A549 (cell line): ENCODE data around the gene GDF7. TPM values are rescaled to one million over a fixed set of nuclear protein-coding genes. Genes with fewer than 3 reads are reported as not detected.
"Not testable (repeated sequence)": the region's sequence is repeated elsewhere in the genome, so short reads cannot be mapped to it uniquely, and the experiment has no call there.

Experiments
- ATAC-seq, 2 experiments: fragments of 200-7000 bp in 1 of 2; fragments of >200 bp in 1 of 2; cut with Nextera tagmentation in 1 of 2; cut with Tn5 transposase in 1 of 2; 3 replicates each; pipeline versions ENCODE4 v1.8.0 to v1.9.1; 2018 to 2020; ENCODE audit warnings: mild to moderate bottlenecking in 1 of 2, moderate library complexity in 1 of 2
- CTCF ChIA-PET: fragments of 300-600 bp; sonication (Branson Sonifier 250); formaldehyde crosslinking; extraction: SDS; loops from one replicate; lab custom pipeline; 2021; ENCODE audit warnings: antibody characterized with exemption, inconsistent platforms; lab: Yijun Ruan, JAX
- POLR2A ChIA-PET: fragments of 350-600 bp; formaldehyde crosslinking; extraction: SDS; loops from one replicate; lab custom pipeline; 2021; ENCODE audit warnings: antibody characterized with exemption, inconsistent platforms; lab: Yijun Ruan, JAX
- DNase-seq, 2 experiments: peaks; one replicate each; pipeline versions ENCODE4 v3.0.0 to v3.0.0-alpha.2; 2011 to 2016; ENCODE audit warnings: low read depth in 1 of 2, low spot score in 1 of 2
- FAIRE-seq: peaks from 2 replicates; lab custom pipeline; 2011; peaks lifted over from hg19 to GRCh38; lab: Jason Lieb, UNC
- H3K27ac ChIP-seq, 2 experiments: fragments of >200 bp; sonication (Bioruptor Twin); formaldehyde crosslinking; 3 replicates each; pipeline ENCODE4 v1.5.1; 2016 to 2017
- H3K4me1 ChIP-seq: fragments of >200 bp; sonication (Bioruptor Twin); formaldehyde crosslinking; 3 replicates; pipeline ENCODE4 v1.6.1; 2016
- H3K4me2 ChIP-seq: fragments of >200 bp; sonication (Bioruptor Twin); formaldehyde crosslinking; 3 replicates; pipeline ENCODE4 v1.6.1; 2016
- H3K4me3 ChIP-seq: fragments of >200 bp; sonication (Bioruptor Twin); formaldehyde crosslinking; 3 replicates; pipeline ENCODE4 v1.5.1; 2016
- H3K9me3 ChIP-seq: fragments of >200 bp; sonication (Bioruptor Twin); formaldehyde crosslinking; 3 replicates; pipeline ENCODE4 v1.6.1; 2016
- CEBPB ChIP-seq, 2 experiments: fragments of >200 bp in 1 of 2; sonication (Bioruptor Twin) in 1 of 2; formaldehyde crosslinking in 1 of 2; IDR thresholded peaks; 2 replicates each; pipeline ENCODE4 v1.6.1; 2012 to 2016
- CHD2 ChIP-seq: fragments of 150-350 bp; IDR thresholded peaks from 2 replicates; pipeline ENCODE4 v1.6.1; 2014; ENCODE audit warnings: low read length; ENCODE audit not compliant: partially characterized antibody
- CHD4 ChIP-seq: fragments of 200-600 bp; sonication (generic); IDR thresholded peaks from 2 replicates; pipeline ENCODE4 v1.6.1; 2016; ENCODE audit warnings: antibody characterized with exemption, mild to moderate bottlenecking, borderline replicate concordance
- EHMT2 ChIP-seq: fragments of 200-600 bp; sonication (generic); IDR thresholded peaks from 2 replicates; pipeline ENCODE4 v1.6.1; 2016; ENCODE audit warnings: antibody characterized with exemption, low read depth, mild to moderate bottlenecking, moderate library complexity
- HES2 ChIP-seq: fragments of >200 bp; sonication (Bioruptor Twin); formaldehyde crosslinking; IDR thresholded peaks from 2 replicates; pipeline ENCODE4 v1.6.1; 2016
- HOXA7 ChIP-seq: fragments of 250-450 bp; sonication (Bioruptor Pico); IDR thresholded peaks from 2 replicates; pipeline ENCODE4 v1.5.0; 2020; ENCODE audit warnings: mild to moderate bottlenecking, moderate library complexity
- HOXB13 ChIP-seq: fragments of 250-450 bp; sonication (Bioruptor Pico); IDR thresholded peaks from 2 replicates; pipeline ENCODE4 v1.5.0; 2020; ENCODE audit warnings: low read depth, mild to moderate bottlenecking, moderate library complexity
- HOXB5 ChIP-seq: fragments of 250-450 bp; sonication (Bioruptor Pico); IDR thresholded peaks from 2 replicates; pipeline ENCODE4 v1.5.0; 2020; ENCODE audit warnings: mild to moderate bottlenecking, moderate library complexity
- JUNB ChIP-seq: fragments of >200 bp; sonication (Bioruptor Twin); formaldehyde crosslinking; IDR thresholded peaks from 2 replicates; pipeline ENCODE4 v1.6.1; 2016
- MAFK ChIP-seq: fragments of 450-650 bp; IDR thresholded peaks from 2 replicates; pipeline ENCODE4 v1.6.1; 2014; ENCODE audit not compliant: partially characterized antibody
- RAD21 ChIP-seq, 2 experiments: fragments of >200 bp in 1 of 2; sonication (Bioruptor Twin) in 1 of 2; formaldehyde crosslinking in 1 of 2; IDR thresholded peaks in 1 of 2; conservative IDR thresholded peaks in 1 of 2; 2 replicates in 1 of 2; 3 replicates in 1 of 2; pipeline ENCODE4 v1.6.1; 2012 to 2018; ENCODE audit warnings: inconsistent platforms in 1 of 2
- RARB ChIP-seq: fragments of 250-450 bp; sonication (Bioruptor Pico); IDR thresholded peaks from 2 replicates; pipeline ENCODE4 v1.8.0; 2021; ENCODE audit warnings: mild to moderate bottlenecking, moderate library complexity
- SMC3 ChIP-seq: fragments of >200 bp; sonication (Bioruptor Twin); formaldehyde crosslinking; IDR thresholded peaks from 3 replicates; pipeline ENCODE4 v1.6.1; 2018; ENCODE audit warnings: inconsistent platforms
- SREBF2 ChIP-seq: fragments of 450-650 bp; IDR thresholded peaks from 2 replicates; pipeline ENCODE4 v1.6.1; 2014; ENCODE audit warnings: mild to moderate bottlenecking, moderate library complexity
- TFCP2L1 ChIP-seq: fragments of 250-450 bp; sonication (Bioruptor Pico); IDR thresholded peaks from 2 replicates; pipeline ENCODE4 v1.5.0; 2021; ENCODE audit warnings: mild to moderate bottlenecking
- TP53 ChIP-seq: fragments of 250-450 bp; sonication (Bioruptor Pico); IDR thresholded peaks from 2 replicates; pipeline ENCODE4 v1.5.0; 2021; ENCODE audit warnings: mild to moderate bottlenecking, moderate library complexity
- ZNF302 ChIP-seq: fragments of 250-450 bp; sonication (Bioruptor Pico); IDR thresholded peaks from 2 replicates; pipeline ENCODE4 v1.9.0; 2021; ENCODE audit warnings: inconsistent platforms, mild to moderate bottlenecking, moderate library complexity
- ZSCAN20 ChIP-seq: fragments of 250-450 bp; sonication (Bioruptor Pico); IDR thresholded peaks from 2 replicates; pipeline ENCODE4 v1.8.0; 2022; ENCODE audit warnings: mild to moderate bottlenecking, moderate library complexity
- WGBS: methylation state at CpG from one replicate; pipeline ENCODE4 v1.1.6; 2017; ENCODE audit errors: missing lambda C conversion rate; 5-methylcytosine and 5-hydroxymethylcytosine counted together
- polyA plus RNA-seq, 4 experiments: library from polyadenylated mRNA; depleted of rRNA in 3 of 4; stranded (reverse); fragments of >200 nt; fragmentation: RNase III in 1 of 4; extraction: RNeasy Plus Mini Kit Qiagen cat#74134 plus additional on column Dnase treatment in 1 of 4; gene quantifications; 2 replicates in 3 of 4; 3 replicates in 1 of 4; pipeline ENCODE4 v1.2.3, GENCODE V29; 2011 to 2017
- TF ChIP-seq, protein P1 (sequence below): fragments of 200-600 bp; sonication (generic); IDR thresholded peaks from 2 replicates; pipeline ENCODE4 v1.6.1; 2016; ENCODE audit warnings: antibody characterized with exemption, mild to moderate bottlenecking, moderate library complexity
- TF ChIP-seq, protein P2 (sequence below): fragments of >200 bp; sonication (Bioruptor Twin); formaldehyde crosslinking; IDR thresholded peaks from 3 replicates; pipeline ENCODE4 v1.6.1; 2016
- TF ChIP-seq, protein P3 (sequence below): IDR thresholded peaks from 2 replicates; pipeline ENCODE4 v1.6.1; 2012
- TF ChIP-seq, protein P4 (sequence below): fragments of >200 bp; sonication (Bioruptor Twin); formaldehyde crosslinking; IDR thresholded peaks from 3 replicates; pipeline ENCODE4 v1.5.1; 2016

The GDF7 gene
- polyA plus RNA-seq, 2 of the 4 experiments (the other 2 are of a cell fraction): 0.03 to 0.05 TPM

DNA sequence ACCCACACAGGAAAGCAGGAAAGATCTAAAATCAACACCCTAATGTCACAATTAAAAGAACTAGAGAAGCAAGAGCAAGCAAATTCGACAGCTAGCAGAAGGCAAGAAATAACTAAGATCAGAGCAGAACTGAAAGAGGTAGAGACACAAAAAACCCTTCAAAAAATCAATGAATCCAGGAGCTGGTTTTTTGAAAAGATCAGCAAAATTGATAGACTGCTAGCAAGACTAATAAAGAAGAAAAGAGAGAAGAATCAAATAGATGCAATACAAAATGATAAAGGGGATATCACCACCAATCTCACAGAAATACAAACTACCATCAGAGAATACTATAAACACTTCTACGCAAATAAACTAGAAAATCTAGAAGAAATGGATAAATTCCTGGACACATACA, 47.5 kb downstream of the GDF7 start:
- 51% methylated on average over 2 of the region's 2 CpGs for WGBS
- DNase-seq, H3K4me1 ChIP-seq, H3K27ac ChIP-seq, H3K4me2 ChIP-seq, ATAC-seq, POLR2A ChIA-PET, H3K9me3 ChIP-seq, CTCF ChIA-PET, H3K4me3 ChIP-seq, FAIRE-seq: not testable (repeated sequence)
- TF ChIP-seq MAFK: peak; percentile 66

- CTCF ChIA-PET, FAIRE-seq: not testable (repeated sequence)
- WGBS: 87% methylated on average over 3 of the region's 3 CpGs
Observed at GRCh38 chr2:20716164-20716563, 49.2 kb downstream of the GDF7 start.

GRCh38 chr2:20717641-20718040, 50.7 kb downstream of the GDF7 start:
- Histone ChIP-seq H3K4me2 (no peak overlapping the region), H3K9me3 (no peaks in the 10 kb centered on the region), H3K4me1 (no peaks in the 10 kb centered on the region), H3K27ac (no peak overlapping the region), H3K4me3 (no peak overlapping the region)
- ATAC-seq: no peak
- no peak for DNase-seq
- CTCF ChIA-PET: interaction anchor here (1.6 kb wide), 1 partner anchor 56 kb away, joined by 4 read pairs; no protein-coding TSS in a partner anchor
- POLR2A ChIA-PET: no interaction called here
- TF ChIP-seq EHMT2 (no peak), JUNB (no peak)
- FAIRE-seq: no peak
- 75% methylated on average over 1 of the region's 1 CpG for WGBS

More at GRCh38 chr2:20716164-20716563, 49.2 kb downstream of the GDF7 start:
- H3K27ac ChIP-seq, POLR2A ChIA-PET, H3K4me3 ChIP-seq, DNase-seq, H3K4me2 ChIP-seq, H3K4me1 ChIP-seq, ATAC-seq, H3K9me3 ChIP-seq: not testable (repeated sequence)

DNA sequence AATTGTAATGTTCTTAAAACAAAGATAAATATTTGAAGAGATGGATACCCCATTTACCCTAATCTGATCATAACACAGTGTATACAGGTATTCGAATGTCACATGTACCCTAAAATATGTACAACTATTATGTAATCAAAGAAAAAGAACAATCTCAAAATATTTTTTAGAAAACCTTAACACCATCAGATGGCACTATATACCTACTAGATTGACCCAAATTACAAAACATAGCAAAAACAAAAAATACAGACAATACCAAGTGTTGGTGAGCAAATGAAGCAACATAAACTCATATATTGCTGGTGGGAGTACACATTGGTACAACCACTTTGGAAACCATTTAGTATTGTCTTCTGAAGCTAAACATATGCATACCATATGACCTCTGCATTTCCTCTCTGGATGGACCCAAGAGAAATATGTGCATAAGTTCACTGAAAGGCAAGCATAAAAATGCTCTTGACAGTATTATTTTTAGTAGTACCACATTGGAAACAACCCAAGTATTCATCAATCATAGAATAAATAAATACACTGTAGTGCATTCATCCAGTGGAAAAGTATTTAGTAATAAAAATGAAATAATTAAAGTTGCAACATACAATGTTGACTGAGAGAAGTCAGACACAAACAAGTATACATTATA, 55.8 kb downstream of the GDF7 start:
- CTCF ChIA-PET: interaction anchor here (1.0 kb wide), 1 partner anchor 241 kb away, joined by 3 read pairs; no protein-coding TSS in a partner anchor
- ATAC-seq (no peak), FAIRE-seq (no peak), DNase-seq (no peak)
- Histone ChIP-seq H3K4me2 (no peak overlapping the region), H3K4me1 (peaks cover 1% of the 10 kb centered on the region; the same call in 2 of the 3 replicates), H3K27ac (no peak overlapping the region), H3K9me3 (no peaks in the 10 kb centered on the region), H3K4me3 (no peak overlapping the region)
- POLR2A ChIA-PET: no interaction called here
- WGBS: 57% methylated on average over 1 of the region's 1 CpG
- TF ChIP-seq SREBF2: no peak
- TF ChIP-seq, protein P1, sequence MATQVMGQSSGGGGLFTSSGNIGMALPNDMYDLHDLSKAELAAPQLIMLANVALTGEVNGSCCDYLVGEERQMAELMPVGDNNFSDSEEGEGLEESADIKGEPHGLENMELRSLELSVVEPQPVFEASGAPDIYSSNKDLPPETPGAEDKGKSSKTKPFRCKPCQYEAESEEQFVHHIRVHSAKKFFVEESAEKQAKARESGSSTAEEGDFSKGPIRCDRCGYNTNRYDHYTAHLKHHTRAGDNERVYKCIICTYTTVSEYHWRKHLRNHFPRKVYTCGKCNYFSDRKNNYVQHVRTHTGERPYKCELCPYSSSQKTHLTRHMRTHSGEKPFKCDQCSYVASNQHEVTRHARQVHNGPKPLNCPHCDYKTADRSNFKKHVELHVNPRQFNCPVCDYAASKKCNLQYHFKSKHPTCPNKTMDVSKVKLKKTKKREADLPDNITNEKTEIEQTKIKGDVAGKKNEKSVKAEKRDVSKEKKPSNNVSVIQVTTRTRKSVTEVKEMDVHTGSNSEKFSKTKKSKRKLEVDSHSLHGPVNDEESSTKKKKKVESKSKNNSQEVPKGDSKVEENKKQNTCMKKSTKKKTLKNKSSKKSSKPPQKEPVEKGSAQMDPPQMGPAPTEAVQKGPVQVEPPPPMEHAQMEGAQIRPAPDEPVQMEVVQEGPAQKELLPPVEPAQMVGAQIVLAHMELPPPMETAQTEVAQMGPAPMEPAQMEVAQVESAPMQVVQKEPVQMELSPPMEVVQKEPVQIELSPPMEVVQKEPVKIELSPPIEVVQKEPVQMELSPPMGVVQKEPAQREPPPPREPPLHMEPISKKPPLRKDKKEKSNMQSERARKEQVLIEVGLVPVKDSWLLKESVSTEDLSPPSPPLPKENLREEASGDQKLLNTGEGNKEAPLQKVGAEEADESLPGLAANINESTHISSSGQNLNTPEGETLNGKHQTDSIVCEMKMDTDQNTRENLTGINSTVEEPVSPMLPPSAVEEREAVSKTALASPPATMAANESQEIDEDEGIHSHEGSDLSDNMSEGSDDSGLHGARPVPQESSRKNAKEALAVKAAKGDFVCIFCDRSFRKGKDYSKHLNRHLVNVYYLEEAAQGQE: no peak
- TF ChIP-seq CEBPB (IDR thresholded peaks at IDR 0.05): no peak
- TF ChIP-seq HOXA7 (CRISPR knock-in tag): no peak
- no peak for TF ChIP-seq HES2
- TF ChIP-seq TP53: no peak
- TF ChIP-seq ZNF302 (CRISPR knock-in tag): no peak
- TF ChIP-seq HOXB13 (CRISPR knock-in tag): no peak
- 0 out of 3 replicates have a peak, but pooled peaks have one; percentile 7 for TF ChIP-seq SMC3
- no peak for TF ChIP-seq CHD4
- no peak for TF ChIP-seq ZSCAN20 (CRISPR knock-in tag)
- TF ChIP-seq RARB: no peak
- no peak for TF ChIP-seq CHD2
- TF ChIP-seq, protein P2, sequence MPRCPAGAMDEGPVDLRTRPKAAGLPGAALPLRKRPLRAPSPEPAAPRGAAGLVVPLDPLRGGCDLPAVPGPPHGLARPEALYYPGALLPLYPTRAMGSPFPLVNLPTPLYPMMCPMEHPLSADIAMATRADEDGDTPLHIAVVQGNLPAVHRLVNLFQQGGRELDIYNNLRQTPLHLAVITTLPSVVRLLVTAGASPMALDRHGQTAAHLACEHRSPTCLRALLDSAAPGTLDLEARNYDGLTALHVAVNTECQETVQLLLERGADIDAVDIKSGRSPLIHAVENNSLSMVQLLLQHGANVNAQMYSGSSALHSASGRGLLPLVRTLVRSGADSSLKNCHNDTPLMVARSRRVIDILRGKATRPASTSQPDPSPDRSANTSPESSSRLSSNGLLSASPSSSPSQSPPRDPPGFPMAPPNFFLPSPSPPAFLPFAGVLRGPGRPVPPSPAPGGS: no peak
- TF ChIP-seq HOXB5 (CRISPR knock-in tag): no peak
- TF ChIP-seq TFCP2L1 (CRISPR knock-in tag): no peak
- peak in 1 of 2 experiments; percentile 34; a peak in 2 of 5 replicates for TF ChIP-seq RAD21 (conservative IDR thresholded peaks at IDR 0.05 in 1 of 2, IDR thresholded peaks at IDR 0.05 in 1 of 2)
- TF ChIP-seq, protein P3, sequence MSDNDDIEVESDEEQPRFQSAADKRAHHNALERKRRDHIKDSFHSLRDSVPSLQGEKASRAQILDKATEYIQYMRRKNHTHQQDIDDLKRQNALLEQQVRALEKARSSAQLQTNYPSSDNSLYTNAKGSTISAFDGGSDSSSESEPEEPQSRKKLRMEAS: no peak
- TF ChIP-seq, protein P4, sequence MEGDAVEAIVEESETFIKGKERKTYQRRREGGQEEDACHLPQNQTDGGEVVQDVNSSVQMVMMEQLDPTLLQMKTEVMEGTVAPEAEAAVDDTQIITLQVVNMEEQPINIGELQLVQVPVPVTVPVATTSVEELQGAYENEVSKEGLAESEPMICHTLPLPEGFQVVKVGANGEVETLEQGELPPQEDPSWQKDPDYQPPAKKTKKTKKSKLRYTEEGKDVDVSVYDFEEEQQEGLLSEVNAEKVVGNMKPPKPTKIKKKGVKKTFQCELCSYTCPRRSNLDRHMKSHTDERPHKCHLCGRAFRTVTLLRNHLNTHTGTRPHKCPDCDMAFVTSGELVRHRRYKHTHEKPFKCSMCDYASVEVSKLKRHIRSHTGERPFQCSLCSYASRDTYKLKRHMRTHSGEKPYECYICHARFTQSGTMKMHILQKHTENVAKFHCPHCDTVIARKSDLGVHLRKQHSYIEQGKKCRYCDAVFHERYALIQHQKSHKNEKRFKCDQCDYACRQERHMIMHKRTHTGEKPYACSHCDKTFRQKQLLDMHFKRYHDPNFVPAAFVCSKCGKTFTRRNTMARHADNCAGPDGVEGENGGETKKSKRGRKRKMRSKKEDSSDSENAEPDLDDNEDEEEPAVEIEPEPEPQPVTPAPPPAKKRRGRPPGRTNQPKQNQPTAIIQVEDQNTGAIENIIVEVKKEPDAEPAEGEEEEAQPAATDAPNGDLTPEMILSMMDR: 0 out of 3 replicates have a peak, but pooled peaks have one; percentile 20
